SW 1271 (cell line): ENCODE results near the gene SYT14.
"Not testable (repeated sequence)": the region's sequence is repeated elsewhere in the genome, so short reads cannot be mapped to it uniquely, and the experiment has no call there.

Experiments used
- DNase-seq, 2 experiments: peaks; one replicate each; lab custom pipeline; 2025; lab: John Stamatoyannopoulos, UW

Gene SYT14

DNA sequence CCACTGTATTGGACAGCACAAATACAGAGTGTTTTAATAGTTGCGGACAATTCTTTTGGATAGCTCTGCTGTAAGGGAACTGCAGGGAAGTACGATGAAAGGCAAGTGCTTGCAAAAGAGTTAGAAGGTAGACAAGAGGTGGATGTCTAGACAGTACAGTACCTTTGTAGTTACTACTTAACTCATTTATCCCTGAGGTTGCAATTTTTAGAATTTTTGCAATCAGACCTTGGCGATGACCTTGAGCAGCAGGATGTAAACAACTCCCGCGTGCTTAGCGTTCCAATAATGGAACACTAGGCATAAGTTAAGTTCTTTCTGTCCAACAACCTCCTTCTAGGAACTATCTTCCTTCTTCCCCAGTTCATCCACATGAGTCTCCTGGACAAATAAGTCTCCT lies 1.9 kb upstream of the SYT14 start:
- DNase-seq = no peak

DNA sequence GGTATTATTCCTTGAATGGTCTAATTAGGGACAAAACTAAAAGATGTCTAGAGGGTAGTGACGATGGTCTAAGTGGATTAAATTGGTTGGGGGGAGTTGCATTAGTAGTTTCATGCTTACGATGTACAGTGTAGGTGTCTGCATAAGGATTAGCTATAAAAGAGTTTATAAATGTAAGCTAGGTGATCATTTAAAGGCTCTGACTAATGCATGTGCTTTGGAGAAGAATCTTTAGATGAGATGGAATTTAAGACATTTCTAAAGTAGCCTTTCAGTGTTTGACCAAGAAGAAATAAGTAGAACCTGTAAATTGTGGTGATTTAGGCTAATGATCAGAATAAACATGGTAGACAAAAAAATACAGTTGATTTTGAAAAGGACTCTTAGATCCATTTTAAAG lies 7.4 kb downstream of the SYT14 start:
- no peak for DNase-seq

DNA sequence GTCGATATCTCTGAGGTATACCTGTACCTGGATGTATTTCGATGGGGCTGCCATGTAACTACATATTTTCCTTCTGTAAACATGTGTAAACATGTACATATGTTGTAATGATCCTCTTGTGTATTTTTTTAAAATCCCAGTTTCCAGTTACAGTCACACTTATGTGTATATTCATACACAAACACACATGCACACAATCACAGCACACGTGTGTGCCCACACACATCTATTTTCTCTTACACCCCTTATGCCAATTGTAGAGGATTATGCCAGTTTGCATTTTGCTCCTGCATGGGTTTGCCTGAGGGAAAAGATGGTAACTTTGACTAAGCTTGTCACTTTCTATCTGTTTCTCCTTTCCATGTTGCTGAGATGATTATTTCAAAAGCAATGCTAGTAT lies 10.1 kb downstream of the SYT14 start:
- no peak for DNase-seq

DNA sequence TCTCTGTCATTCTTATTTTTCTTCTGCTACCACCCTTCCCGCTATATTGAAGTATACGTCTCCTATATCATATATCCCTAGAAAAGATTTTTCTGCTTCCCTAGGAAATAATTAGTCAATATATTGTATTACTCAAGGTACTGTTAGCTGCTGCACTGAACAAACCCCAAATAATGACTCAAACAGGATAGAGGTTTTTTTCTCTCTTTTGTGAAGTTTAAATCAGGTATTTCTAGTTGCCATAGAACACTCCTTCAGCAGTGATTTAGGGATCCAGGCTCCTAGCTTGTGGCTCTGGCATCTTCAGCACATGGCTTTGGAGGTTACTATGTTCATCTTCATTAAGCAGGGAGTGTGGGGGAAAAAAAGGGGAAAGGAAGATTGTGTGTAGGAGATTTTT lies 18.1 kb downstream of the SYT14 start:
- no peak for DNase-seq

DNA sequence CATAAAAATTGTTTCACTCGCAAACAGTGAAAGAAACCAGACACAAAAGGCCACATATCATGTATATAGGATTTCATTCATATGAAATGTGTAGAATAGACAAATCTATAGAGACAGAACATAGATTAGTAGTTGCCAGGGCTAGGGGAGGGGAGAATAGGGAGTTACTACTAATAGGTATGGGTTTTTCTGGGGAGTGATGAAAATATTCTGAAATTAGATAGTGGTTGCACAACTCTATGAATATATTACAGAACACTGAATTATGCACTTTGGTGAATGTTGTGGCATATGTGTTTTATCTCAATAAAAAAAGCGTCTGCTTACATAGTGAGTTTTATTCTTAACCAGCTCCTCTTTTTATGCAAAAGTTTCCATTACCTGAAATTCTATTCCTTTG lies 21.6 kb downstream of the SYT14 start:
- DNase-seq = no peak

DNA sequence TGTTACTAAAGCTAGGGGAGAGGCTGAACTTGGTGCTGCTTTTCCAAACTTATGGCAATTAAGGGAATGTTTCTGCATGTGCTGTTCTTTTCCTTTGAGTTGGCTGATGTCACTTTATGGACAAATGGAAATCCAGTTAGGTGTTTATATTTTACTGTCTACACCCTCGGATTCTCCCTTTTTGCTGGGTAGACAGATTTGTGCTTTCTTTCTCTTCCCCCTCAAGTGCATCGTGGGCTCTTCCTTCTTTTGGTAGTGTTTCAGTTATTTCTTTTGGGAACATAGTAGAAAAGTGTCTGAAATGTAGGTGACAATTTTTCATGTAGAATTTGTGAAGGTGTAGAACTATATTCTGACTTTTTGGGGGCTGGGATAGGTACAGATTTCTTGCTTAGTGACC lies 22.9 kb downstream of the SYT14 start:
- no peak for DNase-seq

DNA sequence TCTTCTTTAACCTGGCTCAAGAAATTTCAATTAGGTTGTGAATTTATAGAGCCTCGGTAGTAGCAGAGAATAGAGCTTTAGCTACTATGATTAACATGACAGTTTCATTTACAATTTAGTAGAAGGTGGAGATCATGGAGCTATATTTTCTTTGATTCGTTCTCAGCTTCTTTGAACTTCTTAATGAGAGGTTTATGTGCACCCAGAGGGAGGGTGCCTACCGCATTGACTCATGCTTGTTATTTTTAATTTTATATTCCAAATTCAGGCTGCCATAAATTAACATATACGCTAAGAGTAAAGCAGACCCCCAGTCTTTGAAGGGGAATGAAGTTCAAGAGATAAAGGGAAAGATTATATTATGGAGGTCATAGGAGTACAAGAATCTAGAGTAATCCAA lies 24.4 kb downstream of the SYT14 start:
- DNase-seq = no peak

DNA sequence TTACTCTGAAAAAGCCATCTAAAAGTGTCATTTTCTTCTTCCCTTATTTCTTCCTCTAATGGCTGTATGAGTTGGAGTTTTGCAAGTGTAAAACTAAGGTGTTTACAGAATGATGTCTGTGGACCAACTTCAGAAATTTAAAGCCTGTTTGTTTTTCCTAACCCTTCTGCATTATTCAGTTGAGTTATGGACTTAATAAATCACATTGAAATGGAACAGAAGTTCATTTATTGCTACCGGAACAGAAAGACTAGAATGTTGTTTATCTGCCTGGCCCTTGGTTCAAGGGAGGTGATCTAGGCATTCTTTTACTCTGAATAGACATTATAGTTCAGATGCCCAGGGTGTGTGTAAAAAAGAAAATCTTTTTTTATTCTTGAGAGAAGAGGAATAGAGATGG lies 24.8 kb downstream of the SYT14 start:
- DNase-seq = no peak

DNA sequence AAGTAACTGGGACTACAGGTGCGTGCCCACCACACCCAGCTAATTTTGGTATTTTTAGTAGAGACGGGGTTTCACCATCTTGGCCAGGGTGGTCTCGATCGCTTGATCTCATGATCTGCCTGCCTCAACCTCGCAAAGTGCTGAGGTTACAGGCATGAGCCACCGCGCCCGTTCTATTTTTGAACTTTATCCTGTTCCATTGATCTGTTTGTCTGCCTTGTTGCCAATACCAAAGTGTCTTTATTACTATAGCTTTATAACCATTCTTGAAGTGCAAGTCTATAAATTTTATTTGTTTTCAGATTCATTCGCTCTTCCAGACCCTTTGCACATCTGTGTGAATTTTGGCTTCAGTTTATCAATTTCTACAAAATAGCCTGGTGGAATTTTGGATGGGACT lies 28.0 kb downstream of the SYT14 start:
- no peak for DNase-seq

DNA sequence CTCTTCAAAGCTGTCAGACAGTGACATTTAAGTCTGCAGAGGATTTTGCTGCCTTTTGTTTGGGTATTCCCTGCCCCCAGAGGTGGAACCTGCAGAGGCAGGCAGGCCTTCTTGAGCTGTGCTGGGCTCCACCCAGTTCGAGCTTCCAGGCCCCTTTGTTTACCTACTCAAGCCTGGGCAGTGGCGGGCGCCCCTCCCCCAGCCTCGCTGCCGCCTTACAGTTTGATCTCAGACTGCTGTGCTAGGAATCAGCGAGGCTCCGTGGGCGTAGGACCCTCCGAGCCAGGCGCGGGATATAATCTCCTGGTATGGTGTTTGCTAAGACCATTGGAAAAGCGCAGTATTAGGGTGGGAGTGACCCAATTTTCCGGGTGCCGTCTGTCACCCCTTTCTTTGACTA lies 40.7 kb downstream of the SYT14 start:
- not testable (repeated sequence) for DNase-seq

DNA sequence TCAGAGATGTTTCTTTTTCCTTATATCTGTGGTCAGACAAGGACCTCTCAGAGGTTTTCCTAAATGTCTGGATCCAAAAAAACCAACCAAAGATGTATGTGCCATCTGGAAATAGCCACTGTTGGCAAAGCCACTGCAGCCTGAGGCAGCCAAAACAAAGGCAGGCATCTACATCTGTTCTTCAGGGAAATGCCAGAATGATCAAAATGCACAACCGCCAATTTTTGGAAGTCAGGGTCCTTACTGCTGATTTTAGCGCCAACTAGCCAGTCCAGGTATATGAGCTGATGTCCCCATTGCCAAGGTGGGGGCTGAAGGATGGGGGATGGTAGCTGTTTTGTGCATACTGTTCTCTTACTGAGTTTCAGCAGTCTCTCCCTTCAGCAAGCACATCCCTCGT lies 45.9 kb downstream of the SYT14 start:
- DNase-seq = no peak

DNA sequence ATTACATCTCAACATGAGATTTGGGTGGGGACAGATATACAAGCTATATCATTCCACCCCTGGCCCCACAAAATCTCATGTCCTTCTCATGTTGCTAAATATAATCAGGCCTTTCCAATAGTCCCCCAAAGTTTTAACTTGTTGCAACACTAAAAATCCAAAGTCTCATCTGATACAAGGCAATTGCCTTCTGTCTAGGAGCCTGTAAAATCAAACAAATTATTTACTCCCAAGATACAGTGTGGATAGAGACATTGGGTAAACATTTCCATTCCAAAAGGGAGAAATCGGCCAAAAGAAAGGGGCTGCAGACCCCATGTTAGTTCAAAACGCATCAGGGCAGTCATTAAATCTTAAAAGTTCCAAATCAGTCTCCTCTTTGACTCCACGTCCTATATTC lies 47.0 kb downstream of the SYT14 start:
- DNase-seq = no peak

DNA sequence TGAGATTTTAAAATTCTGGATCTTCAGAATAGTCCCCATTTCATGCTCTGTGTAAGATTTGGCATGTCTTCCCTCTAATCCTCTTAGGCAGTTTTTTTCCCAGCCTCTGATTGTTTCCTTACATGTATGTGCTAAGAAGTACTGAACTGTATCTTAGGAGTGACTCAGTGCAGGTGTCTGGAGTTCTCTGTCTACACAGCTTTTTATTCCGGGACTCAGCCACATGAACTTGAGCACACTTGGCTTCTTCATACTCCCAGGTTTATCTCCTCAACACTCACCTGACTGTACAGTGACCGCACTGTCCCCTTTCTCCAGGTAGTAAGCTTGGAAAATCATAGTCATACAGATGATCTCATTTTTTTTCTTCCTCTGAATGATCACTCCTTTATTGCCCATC lies 50.7 kb downstream of the SYT14 start:
- DNase-seq = no peak

DNA sequence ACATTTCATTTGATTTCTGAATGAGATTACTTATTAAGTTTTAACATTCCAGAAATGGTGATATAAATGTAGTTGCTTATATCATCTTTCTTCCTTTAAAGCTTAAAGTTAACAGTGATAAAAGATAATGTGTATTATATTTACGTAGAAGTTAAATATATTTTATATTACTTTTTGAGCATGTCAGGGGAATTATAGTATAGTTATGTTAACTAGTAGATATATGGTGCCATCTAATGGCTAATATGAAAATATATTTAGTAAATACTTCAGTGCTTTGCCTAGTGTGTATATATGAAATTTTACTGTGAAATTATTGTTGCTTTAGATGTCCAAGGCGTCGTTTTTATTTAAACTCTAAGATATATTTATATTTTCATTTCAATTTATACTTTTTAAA lies 51.5 kb downstream of the SYT14 start:
- peak in 1 of 2 experiments; percentile 40 for DNase-seq

DNA sequence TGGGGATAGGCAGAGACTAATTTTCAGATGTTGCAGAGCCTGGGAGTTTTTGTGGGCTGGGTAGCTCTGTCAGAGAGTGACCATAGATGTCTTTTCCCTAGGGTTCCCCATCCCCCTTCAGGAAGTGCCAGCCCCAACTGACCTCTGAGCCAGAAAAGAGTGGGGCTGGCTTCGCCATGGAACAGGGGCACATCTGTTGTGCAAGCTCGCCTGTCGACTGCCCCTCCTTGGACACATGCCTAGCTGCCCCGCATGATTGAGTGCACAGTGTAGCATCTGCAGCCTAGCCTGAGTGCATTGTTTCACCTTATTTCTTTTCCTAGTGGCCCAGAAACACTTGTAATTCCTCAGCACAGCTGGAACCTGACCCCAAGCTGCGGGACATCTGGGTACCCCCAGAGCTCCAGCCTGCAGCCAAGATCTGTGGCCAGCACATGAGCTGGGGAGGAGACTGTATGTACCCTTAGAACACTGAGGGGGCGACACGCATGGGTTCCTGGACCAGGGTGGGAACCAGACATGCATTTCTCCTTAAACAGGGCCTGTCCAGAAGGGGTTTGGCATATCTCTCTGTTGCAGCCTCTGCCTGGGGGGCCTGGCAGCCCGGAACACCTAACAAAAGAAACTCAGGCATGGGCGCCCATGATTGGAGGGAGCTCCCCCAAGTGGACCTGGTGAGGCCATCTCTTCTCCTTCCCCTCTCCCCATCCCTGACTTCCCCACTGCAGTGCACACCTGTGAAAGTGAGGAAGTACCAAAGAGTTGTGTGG lies 55.2 kb downstream of the SYT14 start:
- DNase-seq = no peak

DNA sequence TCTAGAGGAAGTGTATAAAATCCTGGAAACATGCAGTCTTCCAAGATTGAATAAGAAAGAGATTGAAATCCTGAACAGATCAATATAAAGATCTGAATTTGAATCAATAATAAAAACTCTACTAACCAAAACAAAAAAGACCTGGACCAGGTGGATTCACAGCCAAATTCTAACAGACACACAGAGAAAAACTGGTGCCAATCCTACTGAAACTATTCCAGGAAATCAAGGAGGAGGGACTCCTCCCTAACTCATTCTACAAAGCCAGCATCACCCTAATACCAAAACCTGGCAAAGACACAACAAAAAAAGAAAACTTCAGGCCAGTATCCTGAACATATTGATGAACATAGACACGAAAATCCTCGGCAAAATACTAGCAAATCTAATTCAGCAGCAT lies 58.3 kb downstream of the SYT14 start:
- no peak for DNase-seq

DNA sequence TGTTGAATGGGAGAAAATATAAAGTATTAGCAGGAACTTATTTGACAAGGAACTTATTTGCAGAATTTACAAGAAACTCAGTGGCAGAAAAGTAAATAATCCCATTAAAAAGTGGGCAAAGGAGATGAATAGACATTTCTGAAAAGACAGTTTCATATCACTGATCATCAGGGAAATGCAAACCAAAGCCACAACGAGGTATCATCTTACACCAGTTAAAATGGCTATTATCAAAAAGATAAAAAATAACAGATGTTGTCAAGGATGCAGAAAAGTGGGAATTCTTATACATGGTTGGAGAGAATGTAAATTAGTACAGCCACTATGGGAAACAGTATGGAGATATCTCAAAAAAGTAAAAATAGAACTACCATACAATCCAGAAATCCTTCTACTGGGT lies 61.0 kb downstream of the SYT14 start:
- no peak for DNase-seq

DNA sequence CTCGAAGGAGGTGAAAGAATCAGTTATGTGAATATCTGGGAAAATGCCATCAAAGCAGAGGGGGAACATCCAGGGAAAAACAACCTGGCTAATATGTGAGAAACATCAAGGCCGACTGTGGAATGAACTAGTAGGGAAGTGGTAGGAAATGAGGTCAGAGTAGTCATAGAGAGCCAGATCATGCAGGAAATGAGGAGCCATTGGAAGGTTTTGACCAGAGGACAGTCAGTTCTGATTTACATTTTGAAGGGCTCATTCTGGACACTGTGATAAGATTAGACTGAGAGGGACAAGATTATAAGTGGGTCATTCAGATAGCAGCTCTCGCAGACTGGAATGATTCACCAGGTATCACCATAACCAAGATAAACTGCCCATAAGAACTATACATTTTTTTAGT lies 63.7 kb downstream of the SYT14 start:
- DNase-seq = no peak

DNA sequence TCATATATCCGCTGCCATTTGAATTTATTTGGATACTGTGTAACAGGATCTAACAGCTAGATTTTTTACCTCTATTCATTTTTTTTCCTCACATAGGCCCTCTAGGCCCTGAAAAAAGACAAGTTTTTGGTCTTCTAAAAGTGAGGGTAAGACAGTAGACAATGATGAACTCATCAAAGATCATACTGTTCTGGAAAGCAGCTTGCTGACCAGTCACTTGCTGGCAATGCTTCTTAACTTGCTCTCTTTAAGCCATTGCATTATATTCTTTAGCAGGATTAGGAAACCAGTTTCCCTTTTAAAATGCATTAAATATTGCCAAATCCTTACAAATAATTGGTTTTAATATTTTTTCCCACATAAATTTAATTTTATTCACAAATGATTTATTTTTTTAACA lies 65.5 kb downstream of the SYT14 start:
- no peak for DNase-seq

DNA sequence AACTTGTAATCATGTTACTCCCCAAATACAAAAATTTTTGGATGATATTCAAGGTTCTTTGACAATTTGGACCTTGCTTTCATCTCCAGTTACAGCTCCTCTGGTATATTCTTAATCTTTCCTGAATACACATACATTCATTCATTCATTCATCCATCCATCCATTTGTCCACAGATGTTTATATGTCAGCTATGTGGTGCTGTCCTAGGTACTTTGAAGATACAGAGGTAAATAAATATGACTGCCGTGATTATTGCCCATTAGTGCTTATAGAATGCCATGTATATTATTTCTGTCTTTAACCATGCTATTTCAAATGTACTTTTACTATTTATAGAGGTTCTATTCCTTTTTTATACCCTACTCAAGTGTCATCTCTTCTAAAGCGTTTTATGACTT lies 72.1 kb downstream of the SYT14 start:
- DNase-seq = no peak

DNA sequence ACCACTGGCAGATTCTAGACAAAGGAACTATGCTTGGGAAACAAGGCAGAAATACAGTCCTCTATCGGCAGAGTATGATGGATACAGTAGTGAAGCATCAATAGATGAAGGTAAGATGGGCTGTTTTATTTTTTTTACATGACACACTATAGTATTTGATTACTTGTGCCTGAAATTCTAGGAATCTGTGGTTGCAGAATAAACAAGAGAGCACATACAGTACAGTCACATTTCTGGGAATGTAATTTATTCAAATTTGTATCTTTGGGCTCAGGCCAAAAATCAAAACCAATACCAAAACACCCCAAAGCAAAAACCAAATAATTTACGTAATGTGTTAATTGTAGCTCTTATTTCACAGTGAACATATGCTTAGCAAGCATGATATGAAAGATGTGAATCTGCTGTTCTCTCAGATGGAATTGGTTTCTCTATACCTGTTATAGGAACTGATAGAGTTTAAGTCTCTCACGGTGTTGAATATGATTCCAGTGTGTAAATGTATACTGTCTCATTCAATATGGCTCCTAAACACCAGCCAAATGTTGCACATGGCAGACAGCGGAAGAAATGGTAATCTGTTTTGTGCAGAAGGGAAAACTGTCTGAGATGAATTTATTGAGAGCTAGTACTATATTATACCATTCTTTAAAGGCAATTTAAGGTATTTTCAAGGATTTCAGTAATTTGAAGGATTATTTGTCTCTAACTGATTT lies 83.3 kb downstream of the SYT14 start:
- DNase-seq = no peak

DNA sequence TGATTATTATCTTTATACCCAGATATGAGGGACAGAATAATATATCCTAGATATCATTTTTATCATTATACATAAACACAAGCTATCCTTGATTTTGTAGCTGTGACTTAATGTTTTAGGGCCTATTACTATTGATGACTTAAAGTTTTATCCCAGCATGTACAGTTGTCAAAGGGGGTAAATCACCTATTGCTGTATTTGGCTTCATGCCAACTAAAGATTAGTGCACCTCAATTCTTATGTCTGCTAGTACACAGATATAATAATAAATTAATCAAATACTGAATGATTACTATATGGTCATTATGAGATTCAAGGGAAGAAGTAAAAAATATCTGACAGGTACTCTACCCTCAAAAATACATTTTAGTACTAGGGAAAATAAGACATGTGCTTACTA lies 84.0 kb downstream of the SYT14 start:
- no peak for DNase-seq

DNA sequence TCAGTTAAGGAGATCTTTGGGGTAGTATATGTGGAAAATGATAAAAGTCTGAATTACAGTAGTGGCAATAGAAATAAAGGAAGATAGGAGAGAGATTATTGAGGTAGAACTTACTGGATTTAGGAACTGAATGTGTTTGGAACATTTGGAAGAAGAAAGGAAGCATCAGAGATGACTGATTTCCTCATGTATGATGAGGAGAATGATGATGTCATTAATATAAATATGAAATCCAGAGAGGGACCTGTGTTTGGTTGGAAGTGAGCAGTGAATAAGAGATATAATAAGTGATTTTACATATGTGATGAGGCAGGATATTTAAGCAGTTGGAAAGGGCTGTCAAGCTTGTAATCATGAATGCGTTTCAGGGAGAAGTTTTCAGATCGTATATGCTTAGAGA lies 86.3 kb downstream of the SYT14 start:
- DNase-seq = no peak

DNA sequence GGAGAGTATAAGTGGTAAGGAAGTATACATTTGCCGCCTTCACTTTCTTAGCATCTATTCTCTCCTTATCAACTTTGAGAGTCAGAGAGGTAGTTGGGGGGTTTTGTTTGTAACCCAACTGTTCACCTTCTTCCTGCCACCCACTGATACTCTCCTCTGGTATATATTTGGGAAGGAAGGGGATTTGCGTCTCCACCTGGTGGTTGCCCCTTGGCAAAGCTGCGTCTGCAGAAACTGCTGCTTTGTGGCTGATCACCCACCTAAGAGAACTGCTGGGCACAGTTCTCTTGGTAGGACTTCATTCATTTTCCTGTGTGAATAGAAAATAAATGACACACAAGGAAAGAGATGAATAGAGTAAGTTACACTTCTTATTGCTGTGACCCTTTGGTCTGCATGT lies 87.0 kb downstream of the SYT14 start:
- DNase-seq = no peak
